ENCODE measurements around the gene SYDE1. TPM values are rescaled to one million over a fixed set of nuclear protein-coding genes. Genes with fewer than 3 reads are reported as not detected.
"Not testable (repeated sequence)": the region's sequence is repeated elsewhere in the genome, so short reads cannot be mapped to it uniquely, and the experiment has no call there.

The SYDE1 gene
- 1 to 10 TPM; 1.1 to 1.8 TPM for total RNA-seq

GRCh38 chr19:15107061-15108010, at the start of gene SYDE1:
TSS of gene SYDE1 (plus strand) at chr19:15107401. CDS start at chr19:15107434, 33 bp downstream.
- intact Hi-C loops (cut with micrococcal nuclease) = no loop called here
- peaks cover 13% of the 10 kb centered on the region for H3K4me1 Mint-ChIP-seq (ENCODE audit: low read depth)
- DNase-seq (peak; percentile 71), ATAC-seq (peak; percentile 89)
- H3K27ac Mint-ChIP-seq = peak within 1 kb of the TSS; percentile 51
- peaks cover 8% of the 10 kb centered on the region for H3K27me3 Mint-ChIP-seq
- TF ChIP-seq, protein P1, sequence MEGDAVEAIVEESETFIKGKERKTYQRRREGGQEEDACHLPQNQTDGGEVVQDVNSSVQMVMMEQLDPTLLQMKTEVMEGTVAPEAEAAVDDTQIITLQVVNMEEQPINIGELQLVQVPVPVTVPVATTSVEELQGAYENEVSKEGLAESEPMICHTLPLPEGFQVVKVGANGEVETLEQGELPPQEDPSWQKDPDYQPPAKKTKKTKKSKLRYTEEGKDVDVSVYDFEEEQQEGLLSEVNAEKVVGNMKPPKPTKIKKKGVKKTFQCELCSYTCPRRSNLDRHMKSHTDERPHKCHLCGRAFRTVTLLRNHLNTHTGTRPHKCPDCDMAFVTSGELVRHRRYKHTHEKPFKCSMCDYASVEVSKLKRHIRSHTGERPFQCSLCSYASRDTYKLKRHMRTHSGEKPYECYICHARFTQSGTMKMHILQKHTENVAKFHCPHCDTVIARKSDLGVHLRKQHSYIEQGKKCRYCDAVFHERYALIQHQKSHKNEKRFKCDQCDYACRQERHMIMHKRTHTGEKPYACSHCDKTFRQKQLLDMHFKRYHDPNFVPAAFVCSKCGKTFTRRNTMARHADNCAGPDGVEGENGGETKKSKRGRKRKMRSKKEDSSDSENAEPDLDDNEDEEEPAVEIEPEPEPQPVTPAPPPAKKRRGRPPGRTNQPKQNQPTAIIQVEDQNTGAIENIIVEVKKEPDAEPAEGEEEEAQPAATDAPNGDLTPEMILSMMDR (IDR thresholded peaks at IDR 0.05) = no peak
- H3K36me3 Mint-ChIP-seq (ENCODE audit: low read depth) = peaks cover 3% of the 10 kb centered on the region
- H3K4me3 Mint-ChIP-seq = peak within 1 kb of the TSS; percentile 60
- peaks cover 21% of the 10 kb centered on the region for H3K9me3 Mint-ChIP-seq
- ChIA-PET CTCF (interaction anchor here (1.0 to 2.3 kb wide), 4 partner anchors 15 to 73 kb away, joined by 3 to 11 read pairs (median 5); no protein-coding TSS in a partner anchor), POLR2A (interaction anchor here (0.7 to 0.9 kb wide), 3 partner anchors 9 to 571 kb away, joined by 3 to 5 read pairs (median 3); no protein-coding TSS in a partner anchor)

GRCh38 chr19:15062036-15062435, 45.2 kb upstream of the SYDE1 start:
- Mint-ChIP-seq H3K4me1 (ENCODE audit: low read depth) (no peaks in the 10 kb centered on the region), H3K27me3 (peaks cover 28% of the 10 kb centered on the region), H3K36me3 (ENCODE audit: low read depth) (no peaks in the 10 kb centered on the region), H3K9me3 (peaks cover 3% of the 10 kb centered on the region), H3K4me3 (no peak overlapping the region), H3K27ac (no peak overlapping the region)
- ChIA-PET POLR2A (no interaction called here), CTCF (no interaction called here)
- intact Hi-C loops (cut with micrococcal nuclease) = no loop called here
- DNase-seq = no peak
- TF ChIP-seq, protein P1 (IDR thresholded peaks at IDR 0.05) = no peak
- ATAC-seq = no peak

DNA sequence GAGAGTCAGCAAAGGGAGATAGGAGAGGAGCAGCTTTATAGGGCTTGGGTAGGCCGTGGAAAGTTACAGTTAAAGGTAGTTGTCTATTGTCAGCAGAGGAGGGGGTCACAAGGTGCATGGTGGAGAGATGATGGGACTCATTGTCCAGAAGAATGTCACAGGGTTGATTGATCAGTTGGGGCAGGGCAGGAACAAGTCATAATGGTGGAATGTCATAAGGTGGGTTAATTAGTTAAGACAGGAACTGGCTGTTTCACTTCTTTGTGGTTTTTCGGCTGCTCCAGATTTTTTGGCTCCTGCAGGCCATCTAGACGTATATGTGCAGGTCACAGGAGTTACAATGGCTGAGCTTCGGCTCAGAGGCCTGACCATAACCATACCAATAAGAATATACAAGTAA, 36.8 kb upstream of the SYDE1 start:
- H3K4me3 Mint-ChIP-seq; POLR2A ChIA-PET; H3K27ac Mint-ChIP-seq; intact Hi-C loops (cut with micrococcal nuclease); ATAC-seq; DNase-seq; H3K36me3 Mint-ChIP-seq (ENCODE audit: low read depth); CTCF ChIA-PET; H3K9me3 Mint-ChIP-seq; H3K4me1 Mint-ChIP-seq (ENCODE audit: low read depth): not testable (repeated sequence)
- H3K27me3 Mint-ChIP-seq = peaks cover 12% of the 10 kb centered on the region

DNA sequence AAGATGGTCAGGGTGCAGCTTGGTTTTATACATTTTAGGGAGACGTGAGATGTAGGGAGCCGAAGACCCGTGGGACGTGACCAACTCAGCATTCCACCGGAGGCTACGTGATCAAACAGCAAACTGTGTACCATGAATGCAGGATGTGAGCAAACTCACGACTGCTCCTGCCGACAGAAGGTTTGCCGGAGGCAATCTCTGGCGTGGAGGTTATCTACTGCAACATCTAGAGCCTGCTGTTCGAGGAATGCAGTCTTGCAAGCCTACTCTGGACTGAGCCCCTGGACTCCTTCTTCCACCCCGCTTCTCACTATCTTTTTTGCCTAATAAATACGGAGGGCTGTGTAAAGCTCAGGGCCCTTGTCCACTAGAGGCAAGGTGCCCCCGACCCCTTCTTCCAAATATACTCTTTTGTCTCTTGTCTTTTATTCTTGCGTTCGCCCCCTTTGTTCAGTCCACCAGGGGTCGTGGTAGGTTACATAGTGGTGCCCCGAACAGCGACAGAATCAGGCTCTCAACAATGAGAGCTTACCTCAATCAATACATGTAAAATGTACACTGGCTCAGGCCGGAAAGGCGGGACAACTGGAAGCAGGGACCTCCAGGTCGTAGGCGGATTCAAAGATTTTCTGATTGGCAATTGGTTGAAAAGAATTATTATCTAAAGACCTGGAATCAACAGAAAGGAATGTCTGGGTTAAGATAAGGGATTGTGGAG, 34.1 kb upstream of the SYDE1 start:
- ATAC-seq (no peak), DNase-seq (peak; percentile 4)
- H3K4me3 Mint-ChIP-seq = no peak overlapping the region
- ChIA-PET CTCF (no interaction called here), POLR2A (no interaction called here)
- H3K9me3 Mint-ChIP-seq = no peaks in the 10 kb centered on the region
- H3K36me3 Mint-ChIP-seq (ENCODE audit: low read depth) = no peaks in the 10 kb centered on the region
- H3K27me3 Mint-ChIP-seq = peaks cover 6% of the 10 kb centered on the region
- TF ChIP-seq, protein P1 (IDR thresholded peaks at IDR 0.05) = no peak
- intact Hi-C loops (cut with micrococcal nuclease) = no loop called here
- no peak overlapping the region for H3K27ac Mint-ChIP-seq
- H3K4me1 Mint-ChIP-seq (ENCODE audit: low read depth) = no peaks in the 10 kb centered on the region

DNA sequence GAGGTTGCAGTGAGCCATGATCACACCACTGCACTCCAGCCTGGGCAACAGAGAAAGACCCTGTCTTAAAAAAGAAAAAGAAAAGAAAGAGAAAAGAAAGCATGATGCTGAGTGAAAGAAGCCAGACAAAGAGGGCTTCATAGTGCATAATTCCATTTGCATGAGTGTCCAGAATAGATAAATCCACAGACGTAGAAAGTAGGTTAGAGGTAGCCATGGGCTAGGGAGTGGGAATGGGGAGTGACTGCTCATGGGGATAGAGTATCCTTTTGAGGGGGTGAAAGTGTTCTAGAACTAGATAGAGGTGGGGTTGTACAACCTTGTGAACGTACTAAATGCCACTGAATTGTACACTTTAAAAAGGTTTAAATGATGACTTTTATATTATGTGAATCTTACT, 32.8 kb upstream of the SYDE1 start:
- intact Hi-C loops (cut with micrococcal nuclease) = no loop called here
- no peaks in the 10 kb centered on the region for H3K4me1 Mint-ChIP-seq (ENCODE audit: low read depth)
- ChIA-PET CTCF (no interaction called here), POLR2A (no interaction called here)
- H3K27ac Mint-ChIP-seq = no peak overlapping the region
- H3K9me3 Mint-ChIP-seq = no peaks in the 10 kb centered on the region
- no peaks in the 10 kb centered on the region for H3K36me3 Mint-ChIP-seq (ENCODE audit: low read depth)
- TF ChIP-seq, protein P1 (IDR thresholded peaks at IDR 0.05) = no peak
- H3K4me3 Mint-ChIP-seq = no peak overlapping the region
- no peak for DNase-seq
- peaks cover 6% of the 10 kb centered on the region for H3K27me3 Mint-ChIP-seq
- ATAC-seq = no peak

All from activated CD8-positive, alpha-beta T cell treated with anti-CD3 and anti-CD28 coated beads for 36 hours (primary cell).